ENCODE data around the gene TREX2.

Gene TREX2

GRCh38 chrX:153408871-153409351, 36.9 kb downstream of the TREX2 start:
- Histone ChIP-seq H3K4me3 (replicated peaks; ENCODE audit: insufficient read depth, low read length) (no peak overlapping the region), H3K27me3 (ENCODE audit: insufficient read depth, poor library complexity, severe bottlenecking) (no peaks in the 10 kb centered on the region), H3K27ac (replicated peaks) (no peak overlapping the region)
- DNase-seq (ENCODE audit: low read depth in 1 of 2, low spot score in 1 of 2), result no peak
- TF ChIP-seq REST (IDR thresholded peaks at IDR 0.05; ENCODE audit: insufficient replicate concordance, low read depth), result no peak
- TF ChIP-seq CTCF (IDR thresholded peaks at IDR 0.05; ENCODE audit: insufficient read depth, low read length), result no peak
- no peak for TF ChIP-seq GABPA (IDR thresholded peaks at IDR 0.05; ENCODE audit: low read depth)
- no peak for TF ChIP-seq POLR2AphosphoS5 (IDR thresholded peaks at IDR 0.05; ENCODE audit: low read depth)
- no peak for TF ChIP-seq SPI1 (IDR thresholded peaks at IDR 0.05; ENCODE audit: borderline replicate concordance, low read depth)

GRCh38 chrX:153408221-153408721, 37.6 kb downstream of the TREX2 start:
- Histone ChIP-seq H3K4me3 (replicated peaks; ENCODE audit: insufficient read depth, low read length) (no peak overlapping the region), H3K27ac (replicated peaks) (no peak overlapping the region), H3K27me3 (ENCODE audit: insufficient read depth, poor library complexity, severe bottlenecking) (no peaks in the 10 kb centered on the region)
- no peak for DNase-seq (ENCODE audit: low read depth in 1 of 2, low spot score in 1 of 2)
- TF ChIP-seq POLR2AphosphoS5 (IDR thresholded peaks at IDR 0.05; ENCODE audit: low read depth) (no peak), SPI1 (IDR thresholded peaks at IDR 0.05; ENCODE audit: borderline replicate concordance, low read depth) (no peak), REST (IDR thresholded peaks at IDR 0.05; ENCODE audit: insufficient replicate concordance, low read depth) (no peak), GABPA (IDR thresholded peaks at IDR 0.05; ENCODE audit: low read depth) (no peak), CTCF (IDR thresholded peaks at IDR 0.05; ENCODE audit: insufficient read depth, low read length) (no peak)

- H3K27ac ChIP-seq (replicated peaks), result no peak overlapping the region
- TF ChIP-seq REST (IDR thresholded peaks at IDR 0.05; ENCODE audit: insufficient replicate concordance, low read depth), result no peak
- TF ChIP-seq POLR2AphosphoS5 (IDR thresholded peaks at IDR 0.05; ENCODE audit: low read depth), result no peak
- TF ChIP-seq GABPA (IDR thresholded peaks at IDR 0.05; ENCODE audit: low read depth), result no peak
- no peak for TF ChIP-seq CTCF (IDR thresholded peaks at IDR 0.05; ENCODE audit: insufficient read depth, low read length)
- TF ChIP-seq SPI1 (IDR thresholded peaks at IDR 0.05; ENCODE audit: borderline replicate concordance, low read depth), result no peak
- no peak overlapping the region for H3K4me3 ChIP-seq (replicated peaks; ENCODE audit: insufficient read depth, low read length)
- no peak for DNase-seq (ENCODE audit: low read depth in 1 of 2, low spot score in 1 of 2)
- no peaks in the 10 kb centered on the region for H3K27me3 ChIP-seq (ENCODE audit: insufficient read depth, poor library complexity, severe bottlenecking)
These were observed 38.1 kb downstream of the TREX2 start for GRCh38 chrX:153407736-153408135.

Data from HL-60 (cell line).